Measurements from ENCODE around the gene PDE6C. TPM values are rescaled to one million over a fixed set of nuclear protein-coding genes. Genes with fewer than 3 reads are reported as not detected.

PDE6C gene
- total RNA-seq, 1 donor from 2014 or later, result not detected

- DNase-seq (ENCODE audit: low read depth in 2 of 2), result peak; percentile 96 to 97
Measured at GRCh38 chr10:93702210-93703001, 90.1 kb downstream of the PDE6C start, which contains the start of gene FRA10AC1. Gene FRA10AC1, minus strand, starts transcription at chr10:93702592. Its CDS starts 2,486 bp downstream, at chr10:93700106.

GRCh38 chr10:93703066-93703465, 90.7 kb downstream of the PDE6C start:
- DNase-seq (ENCODE audit: low read depth in 2 of 2), result peak; percentile 2 to 20

- no peak for DNase-seq (ENCODE audit: low read depth in 2 of 2)
Measured at GRCh38 chr10:93703841-93704240, 91.5 kb downstream of the PDE6C start.

GRCh38 chr10:93704451-93704850, 92.1 kb downstream of the PDE6C start:
- DNase-seq (ENCODE audit: low read depth in 2 of 2), result no peak

GRCh38 chr10:93707623-93708022, 95.3 kb downstream of the PDE6C start:
- no peak for DNase-seq (ENCODE audit: low read depth in 2 of 2)

- no peak for DNase-seq (ENCODE audit: low read depth in 2 of 2)
Measured at GRCh38 chr10:93710333-93710909, 98.1 kb downstream of the PDE6C start.

- peak in 1 of 2 donors; percentile 2 for DNase-seq (ENCODE audit: low read depth in 2 of 2)
Measured at GRCh38 chr10:93711891-93712290, 99.6 kb downstream of the PDE6C start.

- no peak for DNase-seq (ENCODE audit: low read depth in 2 of 2)
Measured at GRCh38 chr10:93712593-93712992, 100.3 kb downstream of the PDE6C start.

GRCh38 chr10:93715345-93715744, 103.0 kb downstream of the PDE6C start:
- no peak for DNase-seq (ENCODE audit: low read depth in 2 of 2)

Other genes with a start within 250 kb of the PDE6C start
- 58.1 and 147 TPM in 2 replicates for gene MYOF, start 130.2 kb upstream of the PDE6C start, total RNA-seq
- 6.2 and 18.7 TPM in 2 replicates for gene CEP55, start 115.9 kb upstream of the PDE6C start, total RNA-seq
- gene FFAR4, start 45.9 kb upstream of the PDE6C start, total RNA-seq, result not detected in 2 replicates
- gene RBP4, start 11.3 kb upstream of the PDE6C start, total RNA-seq, result not detected in 2 replicates
- 1.1 and 3.2 TPM in 2 replicates for gene FRA10AC1, start 90.1 kb downstream of the PDE6C start, total RNA-seq
- gene LGI1, start 145.4 kb downstream of the PDE6C start, total RNA-seq, result not detected in 2 replicates

Data from lung microvascular endothelial cell (primary cell).